H7 (cell line): ENCODE results near the gene PPEF1. TPM values are rescaled to one million over a fixed set of nuclear protein-coding genes. Genes with fewer than 3 reads are reported as not detected.
"Not testable (repeated sequence)": the region's sequence is repeated elsewhere in the genome, so short reads cannot be mapped to it uniquely, and the experiment has no call there.

Experiments used
- DNase-seq: peaks from one replicate; pipeline ENCODE4 v3.0.0; 2012
- H3K27me3 ChIP-seq: 2 replicates; pipeline ENCODE4 v1.6.0; 2011; ENCODE audit warnings: mild to moderate bottlenecking, low read length; ENCODE audit not compliant: control insufficient read depth, insufficient read depth
- H3K36me3 ChIP-seq: replicated peaks from 2 replicates; pipeline ENCODE4 v1.5.1; 2011; ENCODE audit warnings: low read length; ENCODE audit not compliant: control insufficient read depth, insufficient read depth
- H3K4me3 ChIP-seq: 2 replicates; pipeline ENCODE4 v1.5.1; 2011; ENCODE audit warnings: low read depth, mild to moderate bottlenecking, control low read depth, low read length, moderate library complexity; ENCODE audit not compliant: insufficient read depth
- total RNA-seq: library from RNA; depleted of rRNA; stranded (reverse); fragments of >200 nt; shearing (Covaris generic); gene quantifications from 2 replicates; pipeline ENCODE4 v1.2.3, GENCODE V29; 2014

PPEF1 gene
- total RNA-seq, 1 experiment from 2014 or later, result 0.10 TPM

- DNase-seq, result no peak
- H3K36me3 ChIP-seq, result no peaks in the 10 kb centered on the region
These were observed 102.2 kb downstream of the PPEF1 start for GRCh38 chrX:18809641-18810040.

GRCh38 chrX:18810416-18810815 lies 103.0 kb downstream of the PPEF1 start:
- no peaks in the 10 kb centered on the region for H3K36me3 ChIP-seq
- no peaks in the 10 kb centered on the region for H3K27me3 ChIP-seq
- H3K4me3 ChIP-seq, result no peak overlapping the region
- DNase-seq, result no peak

More at GRCh38 chrX:18809641-18810040, 102.2 kb downstream of the PPEF1 start:
- no peaks in the 10 kb centered on the region for H3K27me3 ChIP-seq
- no peak overlapping the region for H3K4me3 ChIP-seq

DNA sequence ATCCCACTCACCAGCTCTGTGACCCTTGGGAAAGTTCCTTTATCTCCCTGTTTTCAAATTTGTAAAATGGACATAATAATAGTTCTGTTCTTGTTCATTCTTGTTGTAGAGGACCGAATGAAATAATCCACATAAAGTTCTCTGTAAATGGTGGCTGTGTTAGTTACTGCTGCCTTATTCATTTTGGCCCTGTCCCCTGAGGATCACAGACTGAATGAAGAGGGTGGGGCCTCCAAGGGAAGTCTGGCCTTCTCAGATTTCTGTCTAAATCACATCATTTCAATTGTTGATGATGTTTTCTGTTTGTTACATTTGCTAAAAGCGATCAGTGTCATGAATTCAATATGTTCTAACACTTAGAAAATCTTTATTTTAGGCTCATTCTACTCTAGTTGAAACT lies 117.9 kb downstream of the PPEF1 start:
- Histone ChIP-seq H3K4me3 (no peak overlapping the region), H3K27me3 (no peaks in the 10 kb centered on the region), H3K36me3 (no peaks in the 10 kb centered on the region)
- DNase-seq, result no peak

GRCh38 chrX:18828832-18829404 lies 121.5 kb downstream of the PPEF1 start:
- DNase-seq, result no peak
- H3K36me3 ChIP-seq, result no peaks in the 10 kb centered on the region
- H3K4me3 ChIP-seq, result no peak overlapping the region
- no peaks in the 10 kb centered on the region for H3K27me3 ChIP-seq

- no peaks in the 10 kb centered on the region for H3K27me3 ChIP-seq
- H3K36me3 ChIP-seq, result no peaks in the 10 kb centered on the region
- no peak overlapping the region for H3K4me3 ChIP-seq
- no peak for DNase-seq
These were observed 125.8 kb downstream of the PPEF1 start for GRCh38 chrX:18833071-18833731.

DNA sequence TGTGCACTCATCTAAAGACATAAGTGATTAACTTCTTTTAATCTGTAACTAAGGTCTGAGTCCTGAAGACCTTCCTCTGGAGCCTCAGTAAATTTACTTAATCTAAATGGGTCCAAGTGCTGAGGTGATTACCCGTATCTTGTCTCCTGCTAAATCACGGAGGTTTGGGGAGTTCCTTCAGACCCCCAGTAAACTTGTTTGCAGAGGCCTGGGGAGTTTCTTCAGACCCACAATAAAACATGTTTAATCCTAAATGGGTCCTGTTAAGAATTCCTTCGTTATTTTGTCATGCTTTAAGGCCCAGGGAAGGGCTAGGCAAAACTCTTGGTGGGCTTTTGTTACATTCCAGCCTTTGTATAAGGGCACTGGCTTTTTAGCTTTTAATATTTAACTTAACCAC lies 140.5 kb downstream of the PPEF1 start:
- not testable (repeated sequence) for H3K27me3 ChIP-seq, H3K36me3 ChIP-seq, DNase-seq, H3K4me3 ChIP-seq

- Histone ChIP-seq H3K36me3 (no peaks in the 10 kb centered on the region), H3K27me3 (no peaks in the 10 kb centered on the region), H3K4me3 (no peak overlapping the region)
- DNase-seq, result no peak
These were observed 148.6 kb downstream of the PPEF1 start for GRCh38 chrX:18855919-18856644.

GRCh38 chrX:18856645-18856997 lies 149.2 kb downstream of the PPEF1 start:
- no peak overlapping the region for H3K4me3 ChIP-seq

GRCh38 chrX:18861511-18861910 lies 154.1 kb downstream of the PPEF1 start:
- no peak for DNase-seq
- H3K27me3 ChIP-seq, result no peaks in the 10 kb centered on the region
- no peak overlapping the region for H3K4me3 ChIP-seq
- H3K36me3 ChIP-seq, result no peaks in the 10 kb centered on the region

More at GRCh38 chrX:18856645-18856997, 149.2 kb downstream of the PPEF1 start:
- no peaks in the 10 kb centered on the region for H3K27me3 ChIP-seq
- no peaks in the 10 kb centered on the region for H3K36me3 ChIP-seq
- DNase-seq, result no peak

- no peak overlapping the region for H3K4me3 ChIP-seq
These were observed 157.0 kb downstream of the PPEF1 start for GRCh38 chrX:18864390-18864920.

GRCh38 chrX:18871161-18871890 lies 163.9 kb downstream of the PPEF1 start:
- DNase-seq, result no peak

More at GRCh38 chrX:18864390-18864920, 157.0 kb downstream of the PPEF1 start:
- no peaks in the 10 kb centered on the region for H3K27me3 ChIP-seq
- no peak for DNase-seq
- H3K36me3 ChIP-seq, result no peaks in the 10 kb centered on the region

GRCh38 chrX:18871970-18872369 lies 164.5 kb downstream of the PPEF1 start:
- H3K36me3 ChIP-seq, result no peaks in the 10 kb centered on the region
- no peaks in the 10 kb centered on the region for H3K27me3 ChIP-seq
- H3K4me3 ChIP-seq, result no peak overlapping the region
- DNase-seq, result no peak

More at GRCh38 chrX:18871161-18871890, 163.9 kb downstream of the PPEF1 start:
- Histone ChIP-seq H3K36me3 (no peaks in the 10 kb centered on the region), H3K4me3 (no peak overlapping the region), H3K27me3 (no peaks in the 10 kb centered on the region)

GRCh38 chrX:18872621-18873020 lies 165.2 kb downstream of the PPEF1 start:
- H3K27me3 ChIP-seq, result no peaks in the 10 kb centered on the region
- H3K4me3 ChIP-seq, result no peak overlapping the region
- no peak for DNase-seq
- no peaks in the 10 kb centered on the region for H3K36me3 ChIP-seq

DNA sequence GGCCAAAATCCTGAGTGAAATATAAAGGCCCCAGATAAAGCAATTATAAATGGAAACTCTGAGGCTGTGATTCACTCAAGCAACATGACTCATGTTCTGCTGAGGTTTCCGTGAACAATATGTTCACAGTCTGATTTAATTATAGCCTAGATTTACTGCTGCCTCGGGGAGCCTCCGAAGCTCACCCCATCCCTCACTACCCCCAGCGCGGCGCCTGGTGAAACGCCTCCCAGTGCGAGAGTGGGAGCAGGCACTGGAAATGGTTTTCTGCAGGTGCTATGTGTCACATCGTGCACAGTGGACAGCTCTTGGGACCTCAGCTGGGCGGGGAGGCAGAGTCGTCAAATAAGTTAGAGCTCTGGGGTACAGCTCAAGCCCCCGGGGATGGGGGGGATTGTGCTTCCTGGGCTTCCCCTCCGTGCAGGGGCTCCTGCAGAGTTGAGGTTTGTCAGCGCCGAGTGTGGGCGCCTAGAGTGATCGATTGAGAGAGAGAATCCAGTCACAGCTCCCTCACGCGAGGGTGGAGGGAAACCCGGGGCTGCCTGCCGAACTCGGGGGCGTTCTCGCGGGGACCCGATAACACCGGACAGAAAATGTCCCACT lies 165.8 kb downstream of the PPEF1 start:
- H3K27me3 ChIP-seq, result no peaks in the 10 kb centered on the region
- no peaks in the 10 kb centered on the region for H3K36me3 ChIP-seq
- no peak for DNase-seq
- no peak overlapping the region for H3K4me3 ChIP-seq
